Spleen (tissue), 11 donors: ENCODE data around the gene LDHAL6B. TPM values are rescaled to one million over a fixed set of nuclear protein-coding genes. Genes with fewer than 3 reads are reported as not detected.
"Not testable (repeated sequence)": the region's sequence is repeated elsewhere in the genome, so short reads cannot be mapped to it uniquely, and the experiment has no call there.

Source experiments
- DNase-seq: peaks from one replicate; pipeline ENCODE4 v3.0.0-alpha.2; 2020
- H3K27ac ChIP-seq, 8 donors: fragments of 200-600 bp; sonication (generic) in 7 of 8; 1 replicate in 4 of 8; 2 replicates in 4 of 8; pipeline versions ENCODE4 v1.5.0 to v1.8.0; 2016 to 2021; ENCODE audit warnings: inconsistent platforms in 4 of 8, mild to moderate bottlenecking in 4 of 8, moderate library complexity in 1 of 8
- H3K27me3 ChIP-seq, 7 donors: fragments of 200-600 bp; sonication (generic) in 6 of 7; replicated peaks in 1 of 7; 1 replicate in 4 of 7; 2 replicates in 3 of 7; pipeline versions ENCODE4 v1.5.0 to v1.8.0; 2016 to 2021; ENCODE audit warnings: inconsistent platforms in 3 of 7, mild to moderate bottlenecking in 1 of 7
- H3K36me3 ChIP-seq, 6 donors: fragments of 200-600 bp; sonication (generic) in 5 of 6; 1 replicate in 4 of 6; 2 replicates in 2 of 6; pipeline versions ENCODE4 v1.5.0 to v1.8.0; 2016 to 2021; ENCODE audit warnings: inconsistent platforms in 2 of 6
- H3K4me1 ChIP-seq, 6 donors: fragments of 200-600 bp; sonication (generic) in 5 of 6; 1 replicate in 3 of 6; 2 replicates in 3 of 6; pipeline versions ENCODE4 v1.5.0 to v1.8.0; 2016 to 2021; ENCODE audit warnings: inconsistent platforms in 3 of 6
- H3K4me3 ChIP-seq, 8 donors: fragments of 200-600 bp; sonication (generic) in 7 of 8; 1 replicate in 4 of 8; 2 replicates in 4 of 8; pipeline versions ENCODE4 v1.5.0 to v1.8.0; 2016 to 2021; ENCODE audit warnings: inconsistent platforms in 4 of 8, mild to moderate bottlenecking in 4 of 8, moderate library complexity in 2 of 8
- H3K9me3 ChIP-seq, 8 donors: fragments of 200-600 bp; sonication (generic) in 7 of 8; 1 replicate in 4 of 8; 2 replicates in 4 of 8; pipeline versions ENCODE4 v1.5.0 to v1.8.0; 2016 to 2021; ENCODE audit warnings: inconsistent platforms in 4 of 8
- POLR2A ChIP-seq, 3 donors: fragments of 450-650 bp; IDR thresholded peaks; one replicate each; pipeline ENCODE4 v1.5.1; 2017; ENCODE audit warnings: antibody characterized with exemption in 3 of 3, mild to moderate bottlenecking in 1 of 3
- POLR2AphosphoS5 ChIP-seq, 3 donors: sonication (generic); formaldehyde crosslinking; IDR thresholded peaks; one replicate each; pipeline ENCODE4 v1.5.1; 2017; ENCODE audit warnings: antibody characterized with exemption in 3 of 3
- WGBS, 5 donors: extraction: QIAGEN DNeasy Blood & Tissue Kit in 3 of 5; methylation state at CpG; one replicate each; pipeline versions ENCODE4 v1.1.5 to v1.1.7; 2013 to 2018; 5-methylcytosine and 5-hydroxymethylcytosine counted together
- intact Hi-C: fragments of 100-400 bp; cut with DNase I; formaldehyde crosslinking; loops from one replicate; pipeline ENCODE4 v1.15.0; 2023; ENCODE audit warnings: low total_unique reads
- polyA plus RNA-seq, 3 donors: library from polyadenylated mRNA; stranded (reverse); fragments of 200-250 nt; gene quantifications; one replicate each; pipeline ENCODE4 v1.2.1, GENCODE V29; 2013
- total RNA-seq, 7 donors: library from RNA; depleted of rRNA in 3 of 7; stranded (reverse); fragments of >200 nt in 3 of 7; fragmentation: NEBNext Ultra II Directional in 4 of 7; extraction: Animal tissue kit (Norgen Biotek cat#: 25700) in 4 of 7; gene quantifications; one replicate each; pipeline versions ENCODE4 v1.1.0 to v1.2.1, GENCODE V29; 2016 to 2021
- TF ChIP-seq, protein P1 (sequence below), 11 experiments: fragments of 200-600 bp in 7 of 11; fragments of 450-650 bp in 4 of 11; sonication (generic) in 4 of 11; IDR thresholded peaks in 8 of 11; conservative IDR thresholded peaks in 3 of 11; 1 replicate in 7 of 11; 2 replicates in 4 of 11; pipeline versions ENCODE4 v1.4.0 to v1.8.0; 2016 to 2021; ENCODE audit warnings: antibody characterized with exemption in 11 of 11, inconsistent platforms in 4 of 11, mild to moderate bottlenecking in 1 of 11
- donor health status: healthy with polysubstance abuse.
- donor health status: DM: no; HTN: no; CAD: no; lungs with moderate emphysema.
- donor health status: DM: no; HTN: no; CAD: no.
- donor health status: Bipolar disorder and iron deficiency.
- donor health status: healthy.
- donor health status: DM: no; HTN: no; CAD: no.
- donor health status: DM: yes; HTN: yes; CAD: no.

Gene LDHAL6B
- total and polyA plus RNA-seq, 10 donors = 0.06 TPM; not detected in 9

DNA sequence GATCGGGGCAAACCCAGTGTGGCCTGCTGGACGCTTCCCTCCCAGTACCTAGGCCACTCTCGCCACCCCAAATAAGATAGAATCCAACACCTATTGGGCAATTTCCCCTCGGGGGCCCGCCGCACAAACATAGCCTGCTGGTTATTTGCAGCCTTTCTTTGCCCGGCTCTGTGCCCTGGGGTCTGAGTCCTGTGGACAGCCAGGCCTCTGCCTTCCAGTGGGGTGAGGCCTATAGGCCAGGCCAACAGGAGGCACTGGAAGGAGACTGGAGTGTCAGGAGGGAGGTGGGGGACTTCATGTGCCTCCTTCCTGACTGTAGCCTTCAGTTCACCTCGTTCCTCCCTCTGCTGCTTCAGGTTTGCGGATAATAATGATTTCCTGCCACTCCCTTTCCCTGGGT is 47.4 kb upstream of the LDHAL6B start:
- H3K9me3 ChIP-seq = no peaks in the 10 kb centered on the region
- H3K36me3 ChIP-seq = peaks cover 0 to 87% (median 56%) of the 10 kb centered on the region in 6 donors
- H3K4me1 ChIP-seq = no peaks in the 10 kb centered on the region
- H3K4me3 ChIP-seq = no peak overlapping the region
- DNase-seq = no peak
- WGBS, 5 donors = 50 to 81% (median 67%) methylated on average over 9 of the region's 9 CpGs
- no peak overlapping the region for H3K27ac ChIP-seq
- intact Hi-C loops = no loop called here
- TF ChIP-seq POLR2AphosphoS5 (IDR thresholded peaks at IDR 0.05) (no peak), POLR2A (IDR thresholded peaks at IDR 0.05) (no peak)
- TF ChIP-seq, protein P1, sequence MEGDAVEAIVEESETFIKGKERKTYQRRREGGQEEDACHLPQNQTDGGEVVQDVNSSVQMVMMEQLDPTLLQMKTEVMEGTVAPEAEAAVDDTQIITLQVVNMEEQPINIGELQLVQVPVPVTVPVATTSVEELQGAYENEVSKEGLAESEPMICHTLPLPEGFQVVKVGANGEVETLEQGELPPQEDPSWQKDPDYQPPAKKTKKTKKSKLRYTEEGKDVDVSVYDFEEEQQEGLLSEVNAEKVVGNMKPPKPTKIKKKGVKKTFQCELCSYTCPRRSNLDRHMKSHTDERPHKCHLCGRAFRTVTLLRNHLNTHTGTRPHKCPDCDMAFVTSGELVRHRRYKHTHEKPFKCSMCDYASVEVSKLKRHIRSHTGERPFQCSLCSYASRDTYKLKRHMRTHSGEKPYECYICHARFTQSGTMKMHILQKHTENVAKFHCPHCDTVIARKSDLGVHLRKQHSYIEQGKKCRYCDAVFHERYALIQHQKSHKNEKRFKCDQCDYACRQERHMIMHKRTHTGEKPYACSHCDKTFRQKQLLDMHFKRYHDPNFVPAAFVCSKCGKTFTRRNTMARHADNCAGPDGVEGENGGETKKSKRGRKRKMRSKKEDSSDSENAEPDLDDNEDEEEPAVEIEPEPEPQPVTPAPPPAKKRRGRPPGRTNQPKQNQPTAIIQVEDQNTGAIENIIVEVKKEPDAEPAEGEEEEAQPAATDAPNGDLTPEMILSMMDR (IDR thresholded peaks at IDR 0.05 in 8 of 11, conservative IDR thresholded peaks at IDR 0.05 in 3 of 11) = no peak
- H3K27me3 ChIP-seq = no peaks in the 10 kb centered on the region

- no peak overlapping the region for H3K27ac ChIP-seq
- no peaks in the 10 kb centered on the region for H3K4me1 ChIP-seq
- no peaks in the 10 kb centered on the region for H3K9me3 ChIP-seq
- no peak overlapping the region for H3K4me3 ChIP-seq
- TF ChIP-seq, protein P1 (IDR thresholded peaks at IDR 0.05 in 8 of 11, conservative IDR thresholded peaks at IDR 0.05 in 3 of 11) = peak in 6 of 11 experiments; percentile 13 to 45 (median 24)
- no peak for TF ChIP-seq POLR2A (IDR thresholded peaks at IDR 0.05)
- TF ChIP-seq POLR2AphosphoS5 (IDR thresholded peaks at IDR 0.05) = no peak
- peaks cover 0 to 81% (median 50%) of the 10 kb centered on the region in 6 donors for H3K36me3 ChIP-seq
- DNase-seq = no peak
- intact Hi-C loops = no loop called here
- 89 to 91% (median 90%) methylated on average over 23 of the region's 23 CpGs for WGBS, 5 donors
- no peaks in the 10 kb centered on the region for H3K27me3 ChIP-seq
Observed at GRCh38 chr15:59160880-59161593, 45.6 kb upstream of the LDHAL6B start.

GRCh38 chr15:59162080-59162479 is 44.6 kb upstream of the LDHAL6B start:
- intact Hi-C loops, H3K4me1 ChIP-seq: not testable (repeated sequence)

GRCh38 chr15:59165726-59166125 is 40.9 kb upstream of the LDHAL6B start:
- intact Hi-C loops = no loop called here
- WGBS, 5 donors = 70 to 85% (median 76%) methylated on average over 3 of the region's 3 CpGs
- H3K27ac ChIP-seq = no peak overlapping the region
- DNase-seq = no peak
- H3K4me3 ChIP-seq = no peak overlapping the region
- TF ChIP-seq, protein P1 (IDR thresholded peaks at IDR 0.05 in 8 of 11, conservative IDR thresholded peaks at IDR 0.05 in 3 of 11) = no peak
- no peak for TF ChIP-seq POLR2AphosphoS5 (IDR thresholded peaks at IDR 0.05)
- no peak for TF ChIP-seq POLR2A (IDR thresholded peaks at IDR 0.05)
- peaks cover 0 to 25% (median 6%) of the 10 kb centered on the region in 6 donors for H3K4me1 ChIP-seq
- no peaks in the 10 kb centered on the region for H3K9me3 ChIP-seq
- peaks cover 0 to 52% (median 17%) of the 10 kb centered on the region in 6 donors for H3K36me3 ChIP-seq
- H3K27me3 ChIP-seq = no peaks in the 10 kb centered on the region

More at GRCh38 chr15:59162080-59162479, 44.6 kb upstream of the LDHAL6B start:
- not testable (repeated sequence) for H3K4me3 ChIP-seq, H3K27ac ChIP-seq, DNase-seq, H3K9me3 ChIP-seq, H3K27me3 ChIP-seq
- 93 to 99% (median 96%) methylated on average over 8 of the region's 8 CpGs for WGBS, 5 donors
- peaks cover 0 to 75% (median 45%) of the 10 kb centered on the region in 6 donors for H3K36me3 ChIP-seq
